Stimulated activated naive CD4-positive, alpha-beta T cell (primary cell): Measurements from ENCODE around the gene BSCL2.
"Not testable (repeated sequence)": the region's sequence is repeated elsewhere in the genome, so short reads cannot be mapped to it uniquely, and the experiment has no call there.

Experiments
- DNase-seq, 6 experiments: peaks; one replicate each; lab custom pipeline; 2025; lab: John Stamatoyannopoulos, UW

Gene BSCL2

GRCh38 chr11:62707277-62707861, at the start of gene BSCL2, which contains the start of gene GNG3:
TSS of gene BSCL2 (minus strand) at chr11:62707424. CDS start at chr11:62707195, 229 bp downstream.
TSS of gene GNG3 (plus strand) at chr11:62707676. CDS start at chr11:62708296, 620 bp downstream.
- no peak for DNase-seq

- DNase-seq, result no peak
Observed at GRCh38 chr11:62755086-62755615, 47.9 kb upstream of the BSCL2 start.

- DNase-seq, result peak; percentile 94 to 100 (median 98)
Observed at GRCh38 chr11:62753736-62754603, 46.7 kb upstream of the BSCL2 start, which contains the start of gene ZBTB3. TSS of gene ZBTB3 (minus strand) at chr11:62754160. CDS start at chr11:62753664, 496 bp downstream.

- DNase-seq, result no peak
Observed at GRCh38 chr11:62752994-62753735, 45.9 kb upstream of the BSCL2 start.

GRCh38 chr11:62752177-62752785, 45.1 kb upstream of the BSCL2 start:
- no peak for DNase-seq

- DNase-seq, result not testable (repeated sequence)
Observed at GRCh38 chr11:62749931-62750330, 42.7 kb upstream of the BSCL2 start.

GRCh38 chr11:62747475-62748160, 40.4 kb upstream of the BSCL2 start:
- no peak for DNase-seq

GRCh38 chr11:62737196-62737595, 30.0 kb upstream of the BSCL2 start:
- no peak for DNase-seq

GRCh38 chr11:62732830-62733229, 25.6 kb upstream of the BSCL2 start:
- peak in 2 of 6 experiments; percentile 12 to 33 for DNase-seq

GRCh38 chr11:62730076-62730475, 22.9 kb upstream of the BSCL2 start:
- not testable (repeated sequence) for DNase-seq

- peak; percentile 76 to 93 (median 82) for DNase-seq
Observed at GRCh38 chr11:62728171-62728988, 21.2 kb upstream of the BSCL2 start, which contains the start of gene TTC9C. TSS of gene TTC9C (plus strand) at chr11:62728486. CDS start at chr11:62728849, 363 bp downstream.

GRCh38 chr11:62727872-62728170, 20.6 kb upstream of the BSCL2 start:
- DNase-seq, result peak in 5 of 6 experiments; percentile 80 to 98 (median 87)

- peak; percentile 96 to 99 (median 99) for DNase-seq
Observed at GRCh38 chr11:62727165-62727871, 20.1 kb upstream of the BSCL2 start, which contains the start of gene HNRNPUL2. TSS of gene HNRNPUL2 (minus strand) at chr11:62727457. CDS start at chr11:62727156, 301 bp downstream.

- peak in 1 of 6 experiments; percentile 50 for DNase-seq
Observed at GRCh38 chr11:62726915-62727164, 19.6 kb upstream of the BSCL2 start.

GRCh38 chr11:62726156-62726914, 19.1 kb upstream of the BSCL2 start:
- peak in 1 of 6 experiments; percentile 40 for DNase-seq

- DNase-seq, result no peak
Observed at GRCh38 chr11:62725646-62726045, 18.4 kb upstream of the BSCL2 start.

GRCh38 chr11:62724171-62724570, 16.9 kb upstream of the BSCL2 start:
- DNase-seq, result no peak

GRCh38 chr11:62721994-62722393, 14.8 kb upstream of the BSCL2 start:
- no peak for DNase-seq
